Lower leg skin (tissue), 4 donors: ENCODE measurements around the gene LSR. TPM values are rescaled to one million over a fixed set of nuclear protein-coding genes. Genes with fewer than 3 reads are reported as not detected.

Source experiments
- DNase-seq, 2 donors: peaks; one replicate each; pipeline ENCODE4 v3.0.0-alpha.2; 2019; ENCODE audit warnings: low spot score in 2 of 2
- H3K4me3 ChIP-seq: fragments of 200-600 bp; sonication (generic); 2 replicates; pipeline ENCODE4 v1.5.1; 2017; ENCODE audit warnings: mild to moderate bottlenecking, low read depth; ENCODE audit not compliant: poor library complexity, severe bottlenecking
- CTCF ChIP-seq, 3 donors: fragments of 450-650 bp; IDR thresholded peaks; one replicate each; pipeline ENCODE4 v1.5.1; 2016; ENCODE audit warnings: antibody characterized with exemption in 3 of 3, mild to moderate bottlenecking in 3 of 3, moderate library complexity in 2 of 3
- POLR2A ChIP-seq, 2 donors: fragments of 450-650 bp; IDR thresholded peaks; one replicate each; pipeline ENCODE4 v1.6.1; 2016 to 2017; ENCODE audit warnings: antibody characterized with exemption in 2 of 2, mild to moderate bottlenecking in 1 of 2, moderate library complexity in 1 of 2
- WGBS, 2 donors: methylation state at CpG; one replicate each; pipeline ENCODE4 v1.1.5; 2018; 5-methylcytosine and 5-hydroxymethylcytosine counted together
- intact Hi-C: fragments of 100-400 bp; cut with DNase I; formaldehyde crosslinking; loops from one replicate; pipeline ENCODE4 v1.15.0; 2023; ENCODE audit warnings: low total_unique reads
- total RNA-seq, 4 donors: library from RNA; depleted of rRNA; stranded (reverse); fragments of >200 nt; gene quantifications; one replicate each; pipeline ENCODE4 v1.1.0, GENCODE V29; 2016

LSR gene
- total RNA-seq, 4 donors from 2014 or later = 79.0 to 115 (median 84.5) TPM

- 85 to 86% methylated on average over 11 of the region's 11 CpGs for WGBS, 2 donors
- no peak overlapping the region for H3K4me3 ChIP-seq
- intact Hi-C loops = no loop called here
- TF ChIP-seq CTCF (IDR thresholded peaks at IDR 0.05) (no peak), POLR2A (IDR thresholded peaks at IDR 0.05) (no peak)
- no peak for DNase-seq
These were observed 55.2 kb downstream of the LSR start for GRCh38 chr19:35304036-35304435.

- intact Hi-C loops = no loop called here
- no peak for DNase-seq
- no peak overlapping the region for H3K4me3 ChIP-seq
- 83 to 93% methylated on average over 6 of the region's 6 CpGs for WGBS, 2 donors
- TF ChIP-seq CTCF (IDR thresholded peaks at IDR 0.05) = no peak
- no peak for TF ChIP-seq POLR2A (IDR thresholded peaks at IDR 0.05)
These were observed 56.4 kb downstream of the LSR start for GRCh38 chr19:35305181-35305580.

- DNase-seq = no peak
- no peak for TF ChIP-seq CTCF (IDR thresholded peaks at IDR 0.05)
- TF ChIP-seq POLR2A (IDR thresholded peaks at IDR 0.05) = no peak
- intact Hi-C loops = no loop called here
- WGBS, 2 donors = 87 to 89% methylated on average over 20 of the region's 20 CpGs
- no peak overlapping the region for H3K4me3 ChIP-seq
These were observed 57.9 kb downstream of the LSR start for GRCh38 chr19:35306473-35307246.

GRCh38 chr19:35307931-35308330 is 59.1 kb downstream of the LSR start:
- no peak overlapping the region for H3K4me3 ChIP-seq
- intact Hi-C loops = no loop called here
- DNase-seq = no peak
- no peak for TF ChIP-seq CTCF (IDR thresholded peaks at IDR 0.05)
- no peak for TF ChIP-seq POLR2A (IDR thresholded peaks at IDR 0.05)
- 62 to 70% methylated on average over 10 of the region's 10 CpGs for WGBS, 2 donors

GRCh38 chr19:35308910-35309309 is 60.1 kb downstream of the LSR start:
- TF ChIP-seq CTCF (IDR thresholded peaks at IDR 0.05) = no peak
- no peak for TF ChIP-seq POLR2A (IDR thresholded peaks at IDR 0.05)
- no peak for DNase-seq
- intact Hi-C loops = no loop called here
- H3K4me3 ChIP-seq = no peak overlapping the region
- WGBS, 2 donors = 75 to 88% methylated on average over 7 of the region's 7 CpGs
